Left lung (tissue), 10 donors: Measurements from ENCODE around the gene AHRR. TPM values are rescaled to one million over a fixed set of nuclear protein-coding genes. Genes with fewer than 3 reads are reported as not detected.
A peak's percentile ranks its signal among the peaks of the same experiment; 100 is the strongest.

ENCODE experiments used
- ATAC-seq: fragments of 200-7000 bp; cut with Tn5 transposase; one replicate; pipeline ENCODE4 v1.9.1; 2020; ENCODE audit warnings: moderate library complexity
- DNase-seq, 4 donors: peaks; one replicate each; pipeline ENCODE4 v3.0.0-alpha.2; 2013 to 2020
- H3K27ac ChIP-seq, 2 donors: fragments of 200-600 bp; sonication (generic) in 1 of 2; one replicate each; pipeline versions ENCODE4 v1.5.0 to v1.8.0; 2020 to 2021
- H3K27me3 ChIP-seq, 2 donors: fragments of 200-600 bp; sonication (generic) in 1 of 2; one replicate each; pipeline versions ENCODE4 v1.5.0 to v1.8.0; 2020 to 2021
- H3K36me3 ChIP-seq, 2 donors: fragments of 200-600 bp; sonication (generic) in 1 of 2; one replicate each; pipeline versions ENCODE4 v1.5.0 to v1.8.0; 2020 to 2021
- H3K4me1 ChIP-seq, 2 donors: fragments of 200-600 bp; one replicate each; pipeline ENCODE4 v1.8.0; 2021
- H3K4me3 ChIP-seq, 2 donors: fragments of 200-600 bp; sonication (generic) in 1 of 2; one replicate each; pipeline versions ENCODE4 v1.5.0 to v1.8.0; 2020 to 2021; ENCODE audit warnings: mild to moderate bottlenecking in 1 of 2
- H3K9me3 ChIP-seq, 2 donors: fragments of 200-600 bp; sonication (generic) in 1 of 2; one replicate each; pipeline versions ENCODE4 v1.5.0 to v1.8.0; 2020 to 2021
- intact Hi-C, 2 donors: fragments of 100-400 bp; cut with DNase I; formaldehyde crosslinking; loops; one replicate each; pipeline versions ENCODE4 v1.11.2 to v1.14.2; 2022
- polyA plus RNA-seq, 6 donors: library from polyadenylated mRNA; unstranded; fragments of 120-200 nt; gene quantifications; one replicate each; pipeline ENCODE4 v1.2.1, GENCODE V29; 2013; ENCODE audit not compliant: insufficient read length in 6 of 6
- total RNA-seq, 2 donors: library from RNA; stranded (reverse); fragmentation: NEBNext Ultra II Directional; extraction: Animal tissue kit (Norgen Biotek cat#: 25700); gene quantifications; one replicate each; pipeline ENCODE4 v1.2.1, GENCODE V29; 2021
- TF ChIP-seq, protein P1 (sequence below), 2 donors: fragments of 200-600 bp; sonication (generic) in 1 of 2; IDR thresholded peaks; one replicate each; pipeline versions ENCODE4 v1.5.0 to v1.8.0; 2021; ENCODE audit warnings: antibody characterized with exemption in 2 of 2
- donor health status: DM: no; HTN: yes; CAD: no.
- donor health status: DM: no; HTN: no; CAD: no.

Gene AHRR
- total and polyA plus RNA-seq, 8 donors, result 0.32 to 8.4 (median 4.7) TPM

DNA sequence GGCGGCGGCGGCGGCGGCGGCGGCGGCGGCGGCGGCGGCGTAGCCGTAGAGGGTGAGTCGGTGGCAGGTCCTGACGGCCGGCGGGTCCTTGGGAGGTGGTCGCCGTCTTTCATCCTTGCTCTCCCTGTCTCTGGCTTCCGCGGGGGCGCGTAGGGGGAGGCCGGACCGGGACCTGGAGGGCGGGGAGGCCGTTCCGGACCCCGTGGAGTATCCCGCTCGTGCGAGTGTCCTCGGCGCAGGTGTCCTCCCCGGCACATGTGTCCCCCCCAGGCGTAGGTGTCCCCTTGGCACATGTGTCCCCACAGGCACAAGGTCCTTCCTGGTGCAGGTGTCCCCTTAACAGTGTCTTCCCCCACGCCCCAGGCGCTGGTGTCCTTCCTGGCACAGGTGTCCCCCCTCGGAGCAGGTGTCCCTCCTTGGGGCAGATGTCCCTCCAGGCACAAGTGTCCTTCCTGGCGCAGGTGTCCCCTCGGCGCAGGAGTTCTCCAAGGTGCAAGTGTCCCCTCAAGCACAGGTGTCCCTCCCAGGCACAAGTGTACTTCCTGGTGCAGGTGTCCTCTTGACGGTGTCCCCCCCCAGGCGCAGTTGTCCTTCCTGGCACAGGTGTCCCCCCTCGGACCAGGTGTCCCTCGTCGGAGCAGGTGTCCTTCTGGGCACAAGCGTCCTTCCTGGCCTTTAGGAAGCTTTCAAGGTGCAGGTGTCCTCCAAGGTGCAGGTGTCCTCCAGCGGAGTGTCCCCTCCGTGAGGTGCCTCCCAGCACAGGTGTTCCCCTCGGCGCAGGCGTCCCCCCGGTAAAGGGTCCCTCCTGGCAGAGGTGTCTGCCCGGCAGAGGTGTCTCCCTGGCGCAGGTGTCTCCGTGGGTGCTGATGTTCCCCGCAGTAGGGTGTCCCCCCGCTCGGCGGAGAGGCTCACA is 122.0 kb downstream of the AHRR start:
- peak overlapping the region; percentile 88 to 94 for H3K4me3 ChIP-seq
- H3K36me3 ChIP-seq, result peaks cover 1 to 28% of the 10 kb centered on the region in 2 donors
- H3K27me3 ChIP-seq, result no peaks in the 10 kb centered on the region
- H3K4me1 ChIP-seq, result peaks cover 0 to 45% of the 10 kb centered on the region in 2 donors
- DNase-seq (no peak), ATAC-seq (peak; percentile 4)
- no peaks in the 10 kb centered on the region for H3K9me3 ChIP-seq
- TF ChIP-seq, protein P1, sequence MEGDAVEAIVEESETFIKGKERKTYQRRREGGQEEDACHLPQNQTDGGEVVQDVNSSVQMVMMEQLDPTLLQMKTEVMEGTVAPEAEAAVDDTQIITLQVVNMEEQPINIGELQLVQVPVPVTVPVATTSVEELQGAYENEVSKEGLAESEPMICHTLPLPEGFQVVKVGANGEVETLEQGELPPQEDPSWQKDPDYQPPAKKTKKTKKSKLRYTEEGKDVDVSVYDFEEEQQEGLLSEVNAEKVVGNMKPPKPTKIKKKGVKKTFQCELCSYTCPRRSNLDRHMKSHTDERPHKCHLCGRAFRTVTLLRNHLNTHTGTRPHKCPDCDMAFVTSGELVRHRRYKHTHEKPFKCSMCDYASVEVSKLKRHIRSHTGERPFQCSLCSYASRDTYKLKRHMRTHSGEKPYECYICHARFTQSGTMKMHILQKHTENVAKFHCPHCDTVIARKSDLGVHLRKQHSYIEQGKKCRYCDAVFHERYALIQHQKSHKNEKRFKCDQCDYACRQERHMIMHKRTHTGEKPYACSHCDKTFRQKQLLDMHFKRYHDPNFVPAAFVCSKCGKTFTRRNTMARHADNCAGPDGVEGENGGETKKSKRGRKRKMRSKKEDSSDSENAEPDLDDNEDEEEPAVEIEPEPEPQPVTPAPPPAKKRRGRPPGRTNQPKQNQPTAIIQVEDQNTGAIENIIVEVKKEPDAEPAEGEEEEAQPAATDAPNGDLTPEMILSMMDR (IDR thresholded peaks at IDR 0.05), result no peak
- intact Hi-C loops, result no loop called here
- H3K27ac ChIP-seq, result peak overlapping the region; percentile 62 to 86

DNA sequence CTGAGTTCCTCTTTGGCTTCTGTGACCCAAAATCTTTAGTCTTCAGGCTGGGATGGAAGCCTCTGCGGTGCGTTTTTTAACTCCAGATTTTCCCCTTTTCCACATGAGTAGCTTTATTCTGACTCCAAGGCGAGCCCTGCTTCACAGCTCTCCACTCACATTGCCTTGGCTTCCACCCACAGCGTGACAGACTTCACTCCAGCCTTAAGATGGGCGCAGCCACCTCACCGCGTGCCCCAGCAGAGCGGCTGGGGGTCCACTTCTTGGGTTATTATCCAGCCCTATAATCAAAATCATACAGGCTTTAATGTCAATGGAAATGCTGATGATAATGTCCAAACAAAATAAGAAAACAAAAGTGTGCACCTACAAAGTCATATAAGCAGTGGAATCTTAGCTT is 122.7 kb downstream of the AHRR start:
- no peak for DNase-seq
- Histone ChIP-seq H3K27ac (no peak overlapping the region), H3K4me1 (peaks cover 0 to 52% of the 10 kb centered on the region in 2 donors), H3K4me3 (peak overlapping the region in 1 of 2 donors; percentile 88), H3K36me3 (peaks cover 3 to 36% of the 10 kb centered on the region in 2 donors), H3K9me3 (no peaks in the 10 kb centered on the region), H3K27me3 (no peaks in the 10 kb centered on the region)
- no peak for ATAC-seq
- TF ChIP-seq, protein P1 (IDR thresholded peaks at IDR 0.05), result no peak
- intact Hi-C loops, result no loop called here

DNA sequence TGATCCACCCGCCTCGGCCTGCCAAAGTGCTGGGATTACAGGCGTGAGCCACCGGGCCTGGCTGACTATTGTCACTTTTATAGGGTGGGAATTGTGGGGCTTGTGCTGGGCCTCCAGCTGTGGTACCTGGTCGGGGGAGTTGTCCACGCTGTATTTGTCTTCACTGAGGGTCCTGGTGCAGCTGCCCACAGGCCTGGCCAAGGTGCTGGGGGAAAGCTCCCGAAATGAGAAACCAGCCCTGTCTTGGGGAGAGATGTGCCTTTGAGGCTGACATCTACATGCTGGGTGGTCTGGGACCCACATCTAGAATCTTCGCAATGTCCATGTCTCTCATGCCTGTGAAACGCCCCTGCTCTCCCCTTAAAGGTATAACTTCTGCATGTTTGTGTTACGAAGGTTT is 124.1 kb downstream of the AHRR start:
- no peak overlapping the region for H3K4me3 ChIP-seq
- H3K36me3 ChIP-seq, result peaks cover 3 to 49% of the 10 kb centered on the region in 2 donors
- H3K27ac ChIP-seq, result no peak overlapping the region
- ATAC-seq (no peak), DNase-seq (no peak)
- H3K9me3 ChIP-seq, result no peaks in the 10 kb centered on the region
- peaks cover 0 to 54% of the 10 kb centered on the region in 2 donors for H3K4me1 ChIP-seq
- TF ChIP-seq, protein P1 (IDR thresholded peaks at IDR 0.05), result no peak
- intact Hi-C loops, result no loop called here
- no peaks in the 10 kb centered on the region for H3K27me3 ChIP-seq

DNA sequence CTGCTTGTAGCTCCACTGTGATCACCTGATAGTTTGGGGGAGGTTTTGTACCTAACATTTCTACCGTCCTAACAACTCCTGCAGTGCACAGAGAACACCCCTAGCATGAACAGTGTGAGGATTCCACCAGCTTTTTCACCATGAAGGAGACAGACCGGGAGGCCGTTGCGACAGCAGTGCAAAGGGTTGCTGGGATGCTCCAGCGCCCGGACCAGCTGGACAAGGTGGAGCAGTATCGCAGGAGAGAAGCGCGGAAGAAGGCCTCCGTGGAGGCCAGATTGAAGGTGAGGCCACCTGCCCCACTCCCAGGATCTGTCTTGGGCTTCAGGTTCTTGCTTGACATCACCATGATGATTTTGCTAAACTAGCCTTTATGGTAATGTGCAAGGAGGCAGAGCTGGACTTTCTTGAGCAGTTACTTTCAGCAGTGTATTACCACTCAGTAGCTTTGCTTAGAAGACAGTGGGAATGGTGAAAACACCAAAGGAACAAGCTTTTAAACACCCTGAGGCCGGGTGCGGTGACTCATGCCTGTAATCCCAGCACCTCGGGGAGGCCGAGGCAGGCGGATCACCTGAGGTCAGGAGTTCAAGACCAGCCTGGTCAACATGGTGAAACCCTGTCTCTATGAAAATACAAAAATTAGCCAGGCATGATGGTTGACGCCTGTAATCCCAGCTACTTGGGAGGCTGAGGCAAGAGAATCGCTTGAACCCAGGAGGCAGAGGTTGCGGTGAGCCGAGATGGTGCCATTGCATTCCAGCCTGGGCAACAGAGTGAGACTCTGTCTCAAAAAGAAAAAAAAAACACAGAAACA is 124.8 kb downstream of the AHRR start:
- peaks cover 0 to 54% of the 10 kb centered on the region in 2 donors for H3K4me1 ChIP-seq
- H3K4me3 ChIP-seq, result no peak overlapping the region
- DNase-seq, result no peak
- peaks cover 3 to 56% of the 10 kb centered on the region in 2 donors for H3K36me3 ChIP-seq
- TF ChIP-seq, protein P1 (IDR thresholded peaks at IDR 0.05), result no peak
- no peak for ATAC-seq
- intact Hi-C loops, result no loop called here
- no peak overlapping the region for H3K27ac ChIP-seq
- no peaks in the 10 kb centered on the region for H3K27me3 ChIP-seq
- H3K9me3 ChIP-seq, result peaks cover under 1 to 2% of the 10 kb centered on the region in 2 donors

DNA sequence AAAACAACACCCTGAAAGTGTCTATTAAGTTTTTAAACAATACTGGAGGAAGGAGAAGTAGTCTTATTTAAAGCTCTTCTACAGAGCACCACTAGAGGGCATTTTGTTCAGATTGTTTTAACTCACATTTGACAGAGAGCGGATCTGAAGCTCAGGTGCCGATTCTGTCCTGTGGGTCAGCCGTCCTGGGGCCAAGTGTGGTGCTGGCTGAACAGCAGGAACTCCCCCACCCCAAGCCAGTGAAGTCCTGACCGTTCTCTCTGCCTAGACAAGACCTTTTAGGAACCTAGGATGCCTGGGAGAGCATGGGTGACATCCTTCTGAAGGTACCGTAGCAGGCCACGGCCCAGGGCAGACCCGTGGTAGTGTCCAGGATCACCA is 125.4 kb downstream of the AHRR start:
- H3K4me1 ChIP-seq, result peaks cover 0 to 51% of the 10 kb centered on the region in 2 donors
- ATAC-seq (peak; percentile 23), DNase-seq (no peak)
- H3K27ac ChIP-seq, result no peak overlapping the region
- no peak overlapping the region for H3K4me3 ChIP-seq
- H3K9me3 ChIP-seq, result peaks cover 6 to 8% of the 10 kb centered on the region in 2 donors
- TF ChIP-seq, protein P1 (IDR thresholded peaks at IDR 0.05), result peak; percentile 33 to 49
- intact Hi-C loops, result no loop called here
- peaks cover 3 to 62% of the 10 kb centered on the region in 2 donors for H3K36me3 ChIP-seq
- H3K27me3 ChIP-seq, result no peaks in the 10 kb centered on the region
